HEK293 (cell line): ENCODE results near the gene OR10D3.

Source experiments
- CTCF ChIP-seq: fragments of 450-650 bp; formaldehyde crosslinking; IDR thresholded peaks from 2 replicates; pipeline ENCODE4 v1.5.1; 2016; ENCODE audit warnings: missing biosample characterization, missing genetic modification characterization
- IKZF3 ChIP-seq: fragments of 450-650 bp; IDR thresholded peaks from 2 replicates; pipeline ENCODE4 v1.5.0; 2018; ENCODE audit warnings: missing biosample characterization, mild to moderate bottlenecking, missing genetic modification characterization, moderate library complexity
- PRDM1 ChIP-seq: fragments of 450-650 bp; formaldehyde crosslinking; IDR thresholded peaks from 2 replicates; pipeline ENCODE4; 2016; ENCODE audit warnings: missing biosample characterization, missing genetic modification characterization
- ZFP3 ChIP-seq: fragments of 450-650 bp; formaldehyde crosslinking; IDR thresholded peaks from 2 replicates; pipeline ENCODE4 v1.5.1; 2016; ENCODE audit warnings: low read depth, missing biosample characterization, missing genetic modification characterization
- ZNF138 ChIP-seq: fragments of 450-650 bp; formaldehyde crosslinking; IDR thresholded peaks from 2 replicates; pipeline ENCODE4 v1.5.1; 2016; ENCODE audit warnings: missing biosample characterization, missing genetic modification characterization, borderline replicate concordance
- ZNF169 ChIP-seq: fragments of 450-650 bp; formaldehyde crosslinking; IDR thresholded peaks from 2 replicates; pipeline ENCODE4 v1.5.1; 2016; ENCODE audit warnings: missing biosample characterization, missing genetic modification characterization
- ZNF184 ChIP-seq: fragments of 450-650 bp; IDR thresholded peaks from 2 replicates; pipeline ENCODE4 v1.5.1; 2018; ENCODE audit warnings: missing biosample characterization, mild to moderate bottlenecking, missing genetic modification characterization
- ZNF585B ChIP-seq: fragments of 450-650 bp; formaldehyde crosslinking; IDR thresholded peaks from 2 replicates; pipeline ENCODE4 v1.5.1; 2016; ENCODE audit warnings: missing biosample characterization, missing genetic modification characterization

DNA sequence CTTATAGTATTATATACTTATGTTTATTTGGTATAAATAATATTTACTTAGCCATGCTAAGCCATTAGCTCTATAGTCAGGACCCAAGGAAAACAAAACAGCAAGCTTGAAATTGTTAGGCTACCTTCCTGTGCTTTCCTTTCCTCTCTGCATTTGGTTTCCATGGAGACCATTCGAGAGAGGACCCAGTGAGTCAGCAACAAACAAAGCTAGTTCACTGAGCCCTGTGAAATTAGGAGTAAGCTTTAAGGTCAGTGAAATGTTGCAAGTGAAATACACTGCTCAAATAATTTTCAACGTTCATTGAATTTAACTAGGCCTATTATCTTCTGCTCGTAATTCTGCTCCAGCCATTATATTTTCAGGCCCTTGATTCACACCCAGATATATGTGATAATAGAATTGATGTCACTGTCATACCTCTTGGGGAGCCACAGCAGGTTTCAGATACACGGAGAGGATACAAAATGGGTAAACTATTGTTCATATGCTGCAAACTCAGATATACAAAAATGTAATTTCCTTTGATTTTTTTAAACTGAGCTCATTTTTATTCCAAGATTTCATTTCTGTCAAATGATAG is 9.1 kb upstream of the OR10D3 start:
- TF ChIP-seq ZNF138 (tag by site-specific recombination): no peak
- no peak for TF ChIP-seq ZFP3 (tag by site-specific recombination)
- no peak for TF ChIP-seq ZNF585B (tag by site-specific recombination)
- no peak for TF ChIP-seq ZNF169 (tag by site-specific recombination)
- TF ChIP-seq IKZF3 (tag by site-specific recombination): no peak
- no peak for TF ChIP-seq CTCF (tag by site-specific recombination)
- no peak for TF ChIP-seq PRDM1 (tag by site-specific recombination)
- no peak for TF ChIP-seq ZNF184
